GM18858 (cell line): ENCODE measurements around the gene PHC1.

Source experiments
- ATAC-seq: cut with Tn5 transposase; IDR thresholded peaks from one replicate; pipeline ENCODE4 v1.9.1; 2021; ENCODE audit not compliant: unreplicated experiment

The PHC1 gene

GRCh38 chr12:8949342-8950220 is 35.3 kb downstream of the PHC1 start, which contains the start of gene M6PR:
M6PR (minus strand) TSS chr12:8949645; CDS start chr12:8946404, 3,241 bp downstream.
- ATAC-seq: peak; percentile 69

GRCh38 chr12:8950221-8950527 is 35.9 kb downstream of the PHC1 start:
- no peak for ATAC-seq

- no peak for ATAC-seq
Observed at GRCh38 chr12:8950702-8951478, 36.6 kb downstream of the PHC1 start.

- no peak for ATAC-seq
Observed at GRCh38 chr12:8951744-8952143, 37.4 kb downstream of the PHC1 start.

- ATAC-seq: no peak
Observed at GRCh38 chr12:8953773-8954402, 39.6 kb downstream of the PHC1 start.

GRCh38 chr12:8956073-8956472 is 41.8 kb downstream of the PHC1 start:
- no peak for ATAC-seq

- ATAC-seq: no peak
Observed at GRCh38 chr12:8956772-8957171, 42.5 kb downstream of the PHC1 start.

GRCh38 chr12:8957561-8957960 is 43.3 kb downstream of the PHC1 start:
- no peak for ATAC-seq

- no peak for ATAC-seq
Observed at GRCh38 chr12:8958066-8958465, 43.8 kb downstream of the PHC1 start.

GRCh38 chr12:8960176-8960575 is 45.9 kb downstream of the PHC1 start:
- no peak for ATAC-seq

- ATAC-seq: no peak
Observed at GRCh38 chr12:8968761-8969160, 54.5 kb downstream of the PHC1 start.

- no peak for ATAC-seq
Observed at GRCh38 chr12:8969861-8970411, 55.6 kb downstream of the PHC1 start.

- ATAC-seq: no peak
Observed at GRCh38 chr12:8970432-8970831, 56.1 kb downstream of the PHC1 start.

- no peak for ATAC-seq
Observed at GRCh38 chr12:8980137-8980536, 65.8 kb downstream of the PHC1 start.

GRCh38 chr12:8985213-8985754 is 71.0 kb downstream of the PHC1 start:
- ATAC-seq: no peak

GRCh38 chr12:8987163-8987562 is 72.9 kb downstream of the PHC1 start:
- ATAC-seq: no peak

- ATAC-seq: no peak
Observed at GRCh38 chr12:8987685-8988084, 73.4 kb downstream of the PHC1 start.

GRCh38 chr12:8989413-8989812 is 75.1 kb downstream of the PHC1 start, which contains the start of gene KLRG1:
KLRG1 (plus strand) TSS chr12:8989546; CDS start chr12:8989636, 90 bp downstream.
- ATAC-seq: no peak
